Activated CD4-positive, CD25-positive, alpha-beta regulatory T cell treated with anti-CD3 and anti-CD28 coated beads, Interleukin-2, amount 50 U/mL, for 72 hours (primary cell): ENCODE data around the gene BDNF.

ENCODE experiments used
- DNase-seq: peaks from one replicate; pipeline ENCODE4 v3.0.0; 2021

The BDNF gene

DNA sequence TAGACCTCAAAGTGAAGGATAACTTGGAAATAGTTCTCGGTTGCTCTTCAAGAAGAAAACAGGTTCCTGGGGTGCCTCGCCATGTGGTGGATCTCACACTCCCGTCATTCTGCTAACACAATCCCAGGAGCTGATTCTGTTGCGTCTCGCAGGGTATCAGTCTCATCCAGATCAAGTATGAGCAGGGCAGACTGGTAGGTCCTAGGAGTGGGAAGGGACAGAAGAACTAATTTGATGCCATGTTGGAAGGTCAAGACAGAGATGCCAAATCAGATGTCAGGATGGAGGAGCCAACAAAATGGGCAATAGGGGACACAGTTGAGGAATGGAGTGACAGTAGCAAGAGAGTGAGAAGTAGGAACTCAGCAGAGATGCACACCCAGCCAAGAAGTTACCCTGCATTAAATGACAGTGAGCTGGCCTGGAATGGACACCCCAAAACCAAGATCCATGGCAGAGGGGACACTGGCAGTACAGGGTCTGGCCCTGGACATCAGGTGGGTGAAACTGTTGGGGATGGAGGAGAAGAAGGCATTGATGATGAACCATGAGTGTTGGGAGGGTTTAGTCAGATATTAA, 76.2 kb downstream of the BDNF start:
- no peak for DNase-seq

- no peak for DNase-seq
Measured at GRCh38 chr11:27622541-27623300, 77.5 kb downstream of the BDNF start.

DNA sequence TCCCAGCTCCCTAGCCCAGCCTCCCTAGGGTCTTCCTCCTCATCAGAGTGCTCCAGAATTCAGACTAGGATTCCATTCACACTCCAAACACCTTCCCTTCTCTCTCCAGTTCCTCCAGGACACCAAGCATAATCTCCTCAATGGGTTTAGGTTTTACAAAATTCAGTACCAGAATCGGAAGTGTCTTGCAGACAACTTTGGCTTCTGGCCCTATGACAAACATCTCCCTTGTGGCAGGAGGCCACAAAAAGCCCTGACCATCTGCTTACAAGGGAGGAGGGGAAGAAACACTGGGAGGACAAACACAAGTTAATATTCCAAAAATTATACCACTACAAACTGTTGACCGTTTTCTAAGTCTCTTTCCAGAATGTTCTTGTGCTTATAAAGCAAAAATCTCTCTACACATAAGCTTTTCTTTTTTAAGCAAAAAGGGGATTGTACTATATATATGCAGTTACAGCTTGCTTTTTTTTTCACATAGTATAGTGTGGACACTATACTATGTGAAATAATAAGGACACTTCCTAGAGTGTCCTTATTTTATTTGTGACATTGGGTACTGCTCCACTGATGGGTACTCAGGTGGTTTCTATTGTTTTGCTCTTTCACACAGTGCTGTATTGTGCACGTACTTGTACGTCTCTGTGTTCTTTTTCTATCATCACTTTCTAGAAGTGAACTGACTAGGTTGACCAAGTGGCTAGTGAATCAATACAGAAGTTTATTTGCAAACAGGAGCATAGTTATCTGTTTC, 78.7 kb downstream of the BDNF start:
- DNase-seq = no peak

- DNase-seq = no peak
Measured at GRCh38 chr11:27619763-27620335, 80.4 kb downstream of the BDNF start.

DNA sequence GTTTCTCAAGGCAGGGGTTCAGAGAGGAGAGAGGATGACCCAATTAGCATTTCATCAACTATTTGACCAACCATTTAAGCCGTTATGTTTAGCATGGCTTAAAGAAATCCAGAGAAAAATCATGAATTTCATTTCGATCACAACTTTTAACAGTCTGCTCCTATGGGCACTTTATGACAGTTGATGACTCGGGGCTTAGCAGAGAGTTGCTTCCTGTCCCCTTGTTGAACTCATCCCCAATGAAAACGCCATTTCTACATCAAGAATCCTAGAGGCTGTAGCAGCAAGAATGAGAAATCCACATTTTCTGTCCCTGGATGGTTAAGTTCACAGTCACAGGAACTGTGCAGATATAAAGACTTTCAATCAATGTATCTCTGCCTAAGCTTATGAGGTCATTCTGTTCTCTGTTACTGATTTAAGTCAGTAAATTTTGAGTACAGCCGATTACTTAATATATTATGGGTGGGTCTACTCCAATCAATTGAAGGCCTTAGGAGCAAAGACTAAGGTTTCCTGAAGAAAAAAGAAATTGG, 81.1 kb downstream of the BDNF start:
- DNase-seq = no peak

DNA sequence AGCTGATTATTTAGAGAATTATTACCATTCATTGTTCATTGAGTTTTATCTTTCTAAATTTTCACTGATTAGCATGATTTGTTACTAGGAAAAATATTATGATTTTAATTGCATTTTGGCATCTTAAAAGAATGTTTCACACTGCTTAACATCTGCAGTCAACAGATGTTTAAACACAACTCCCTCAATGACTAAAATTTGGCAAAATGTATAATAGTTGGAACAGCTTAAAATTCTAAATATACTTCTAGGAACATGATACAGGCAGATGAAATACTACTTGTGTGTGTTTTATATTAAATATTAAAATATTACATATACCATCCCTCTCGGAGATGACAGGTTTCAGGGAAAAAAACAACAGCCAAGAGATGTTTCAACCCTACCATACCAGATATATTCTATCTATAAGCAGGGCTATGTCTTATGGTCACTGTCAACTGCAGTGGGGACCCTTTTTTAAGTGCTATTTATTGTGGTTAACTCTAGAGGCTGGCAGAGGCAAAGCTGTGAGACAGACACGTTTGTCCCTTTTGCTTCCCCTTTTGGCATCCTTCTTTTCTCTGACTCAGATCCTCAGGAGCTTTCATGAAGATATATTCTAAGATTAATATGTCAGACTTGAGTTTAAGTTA, 81.9 kb downstream of the BDNF start:
- DNase-seq = no peak

DNA sequence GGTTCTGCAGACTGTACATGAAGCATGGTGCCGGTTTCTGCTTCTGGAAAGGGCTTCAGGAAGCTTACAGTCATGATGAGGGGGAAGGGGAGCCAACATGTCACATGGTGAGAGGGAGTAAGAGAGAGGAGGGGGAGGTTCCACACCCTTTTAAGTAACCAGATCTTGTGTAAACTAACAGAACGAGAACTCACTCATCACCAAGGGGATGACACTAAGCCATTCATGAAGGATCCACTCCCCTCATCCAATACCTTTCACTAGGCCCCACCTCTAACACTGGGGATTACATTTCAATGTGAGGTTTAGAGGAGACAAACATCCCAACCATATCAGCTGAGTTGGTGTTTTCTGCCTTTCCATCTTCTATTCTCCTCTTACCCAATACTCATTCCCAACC, 83.5 kb downstream of the BDNF start:
- no peak for DNase-seq

- no peak for DNase-seq
Measured at GRCh38 chr11:27615833-27616232, 84.4 kb downstream of the BDNF start.

DNA sequence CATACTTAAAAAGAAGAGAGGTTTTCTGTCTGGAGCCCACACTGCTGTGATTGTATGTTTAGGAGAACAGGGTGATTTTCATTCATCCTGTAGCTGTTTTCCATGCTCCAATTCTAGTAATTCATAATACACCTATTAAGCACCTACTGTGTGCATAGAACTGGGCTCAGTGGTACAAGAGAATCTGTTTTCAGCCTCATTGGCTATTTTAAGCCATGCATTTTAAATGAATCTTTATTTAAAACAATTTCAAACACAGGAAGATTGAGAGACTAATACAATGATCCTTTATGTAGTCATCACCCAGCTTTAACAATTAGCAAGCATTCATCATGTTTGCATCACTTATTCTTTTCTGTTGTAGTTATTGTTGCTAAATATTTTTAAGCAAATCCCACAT, 86.2 kb downstream of the BDNF start:
- no peak for DNase-seq

GRCh38 chr11:27612932-27613880, 87.0 kb downstream of the BDNF start:
- no peak for DNase-seq

- DNase-seq = no peak
Measured at GRCh38 chr11:27611947-27612455, 88.3 kb downstream of the BDNF start.

DNA sequence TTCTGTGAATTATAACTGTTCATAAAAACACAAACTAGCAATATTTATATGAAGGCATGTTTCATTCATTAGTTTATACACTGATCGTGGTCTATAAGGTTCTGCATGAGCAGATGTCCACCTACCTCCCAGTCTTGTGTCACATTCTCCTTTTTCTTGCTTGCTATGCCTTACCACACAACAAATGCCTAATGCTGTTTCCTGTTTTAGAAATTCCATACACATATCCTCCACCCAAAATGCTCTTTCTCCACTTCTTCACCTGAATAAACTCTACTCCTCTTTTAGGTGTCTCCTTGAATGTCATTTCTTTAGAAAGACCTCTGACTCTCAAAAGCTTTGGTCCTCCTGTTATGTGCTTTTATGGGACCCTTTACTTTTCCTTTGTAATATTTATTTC, 88.9 kb downstream of the BDNF start:
- DNase-seq = no peak

- DNase-seq = no peak
Measured at GRCh38 chr11:27610946-27611345, 89.3 kb downstream of the BDNF start.

- DNase-seq = no peak
Measured at GRCh38 chr11:27610280-27610679, 90.0 kb downstream of the BDNF start.

DNA sequence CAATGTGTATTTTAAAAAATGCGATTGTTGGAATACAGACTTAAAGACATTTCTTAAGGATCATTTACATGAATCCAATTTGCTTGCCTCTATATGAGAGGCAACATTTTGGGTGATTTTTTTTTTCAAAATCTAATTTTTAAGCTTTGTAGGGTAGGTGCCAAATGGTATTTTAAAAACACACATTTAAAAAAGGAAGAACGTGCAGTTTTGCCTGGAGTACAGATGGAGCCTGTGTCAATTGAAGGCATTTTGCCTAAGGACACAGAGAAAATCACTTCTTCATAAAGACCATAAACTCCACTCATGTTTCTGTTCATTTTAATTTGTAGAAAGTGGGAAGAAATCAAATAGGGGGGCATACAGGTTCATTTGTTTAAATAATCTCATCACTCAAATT, 91.3 kb downstream of the BDNF start:
- no peak for DNase-seq

GRCh38 chr11:27605422-27605821, 94.8 kb downstream of the BDNF start:
- no peak for DNase-seq
